HEK293T (cell line): Measurements from ENCODE around the gene NAGLU.

Source experiments
- ARNT ChIP-seq: fragments of 450-650 bp; IDR thresholded peaks from 2 replicates; pipeline ENCODE4 v1.6.1; 2017; ENCODE audit warnings: mild to moderate bottlenecking
- BHLHE40 ChIP-seq: fragments of 450-650 bp; IDR thresholded peaks from 2 replicates; pipeline ENCODE4 v1.6.1; 2016; ENCODE audit warnings: mild to moderate bottlenecking, moderate library complexity, borderline replicate concordance
- CTBP1 ChIP-seq: fragments of 450-650 bp; IDR thresholded peaks from 2 replicates; pipeline ENCODE4 v1.6.1; 2016; ENCODE audit warnings: borderline replicate concordance
- ELF4 ChIP-seq: fragments of 450-650 bp; IDR thresholded peaks from 2 replicates; pipeline ENCODE4 v1.6.1; 2017; ENCODE audit warnings: antibody characterized with exemption
- FOXK2 ChIP-seq: fragments of 450-650 bp; IDR thresholded peaks from 2 replicates; pipeline ENCODE4 v1.6.1; 2016; ENCODE audit warnings: mild to moderate bottlenecking
- FOXM1 ChIP-seq: fragments of 450-650 bp; IDR thresholded peaks from 2 replicates; pipeline ENCODE4 v1.6.1; 2017; ENCODE audit warnings: mild to moderate bottlenecking, borderline replicate concordance
- NFRKB ChIP-seq: fragments of 450-650 bp; IDR thresholded peaks from 2 replicates; pipeline ENCODE4 v1.6.1; 2016; ENCODE audit warnings: mild to moderate bottlenecking, moderate library complexity
- SUZ12 ChIP-seq: fragments of 450-650 bp; IDR thresholded peaks from 2 replicates; pipeline ENCODE4 v1.6.1; 2016; ENCODE audit warnings: mild to moderate bottlenecking
- ZNF384 ChIP-seq: fragments of 450-650 bp; IDR thresholded peaks from 2 replicates; pipeline ENCODE4 v1.6.1; 2016

DNA sequence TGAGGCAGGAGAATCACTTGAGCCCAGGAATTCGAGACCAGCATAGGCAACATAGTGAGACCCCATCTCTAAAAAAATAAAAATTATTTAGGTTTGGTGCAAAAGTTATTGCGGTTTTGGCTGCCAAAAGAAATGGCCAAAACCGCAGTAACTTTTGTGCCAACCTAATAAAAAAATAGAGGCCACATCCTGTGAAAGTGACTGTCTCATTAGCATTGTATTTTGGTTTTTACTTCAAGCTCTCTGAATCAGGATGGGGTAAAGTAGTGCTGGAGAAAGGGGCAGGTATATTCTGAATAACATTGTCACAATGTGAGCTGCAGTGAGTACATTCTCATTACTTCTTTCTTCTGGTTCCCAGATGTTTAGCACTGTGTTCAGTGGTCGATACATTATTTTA lies 41.4 kb upstream of the NAGLU start:
- TF ChIP-seq ELF4 (peak; percentile 31; the same call in 1 of the 2 replicates), FOXM1 (no peak), SUZ12 (no peak), BHLHE40 (no peak), FOXK2 (no peak), NFRKB (no peak), CTBP1 (no peak), ARNT (no peak), ZNF384 (no peak)
